ENCODE measurements around the gene SLC36A2. TPM values are rescaled to one million over a fixed set of nuclear protein-coding genes. Genes with fewer than 3 reads are reported as not detected.

The SLC36A2 gene
- total RNA-seq, 1 experiment from 2014 or later: not detected

DNA sequence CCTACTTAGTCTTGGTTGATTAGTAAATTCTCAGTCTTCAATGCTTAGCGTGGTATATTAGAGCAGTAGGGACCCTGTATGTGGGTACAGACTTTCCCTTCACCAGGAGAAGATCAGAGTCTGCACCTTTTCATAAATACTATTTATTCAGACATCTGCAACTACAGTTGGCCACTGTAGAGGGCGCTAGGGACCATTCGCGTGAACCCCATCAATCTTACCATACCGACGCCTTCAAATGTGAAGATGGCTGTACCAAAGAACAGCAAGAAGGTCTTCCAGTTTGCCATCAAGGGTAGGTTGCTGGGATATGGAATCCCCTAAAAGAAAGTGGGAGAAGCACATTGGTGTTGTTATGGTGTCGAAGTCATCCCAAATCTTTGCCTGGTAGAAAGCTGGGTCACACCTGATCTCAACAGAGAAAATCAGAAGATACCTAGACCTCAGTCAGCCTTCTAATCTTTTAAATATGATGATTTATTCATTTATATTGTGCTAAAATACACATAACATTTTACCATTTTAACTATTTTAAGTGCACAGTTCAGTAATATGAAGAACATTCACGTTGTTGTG lies 62.9 kb downstream of the SLC36A2 start:
- H3K9me3 ChIP-seq: no peaks in the 10 kb centered on the region
- DNase-seq: no peak
- no peak overlapping the region for H3K4me3 Mint-ChIP-seq (ENCODE audit: unreplicated experiment)
- H3K4me3 ChIP-seq (ENCODE audit: low read depth, low read length): no peak overlapping the region
- no peak for TF ChIP-seq CTCF (IDR thresholded peaks at IDR 0.05; ENCODE audit: insufficient read depth in 1 of 2, low read depth in 1 of 2, low read length in 1 of 2, severe bottlenecking in 1 of 2, unreplicated experiment in 1 of 2)
- intact Hi-C loops (cut with micrococcal nuclease; ENCODE audit: unreplicated experiment): no loop called here
- H3K27me3 ChIP-seq (replicated peaks; ENCODE audit: control insufficient read depth, insufficient read depth, low read length): no peaks in the 10 kb centered on the region
- H3K27ac Mint-ChIP-seq (ENCODE audit: unreplicated experiment): no peak overlapping the region
- no peaks in the 10 kb centered on the region for H3K36me3 ChIP-seq (ENCODE audit: control insufficient read depth, insufficient read depth, low read length)
- peaks cover 12% of the 10 kb centered on the region for H3K4me1 Mint-ChIP-seq (ENCODE audit: low read depth, unreplicated experiment)
- CTCF ChIA-PET: no interaction called here
- peaks cover 9% of the 10 kb centered on the region for H3K4me1 ChIP-seq
- peaks cover 8% of the 10 kb centered on the region for H3K9me3 Mint-ChIP-seq (ENCODE audit: unreplicated experiment)
- no TSS peak for BruUV-seq (replicated peaks)
- H3K27me3 Mint-ChIP-seq (ENCODE audit: insufficient read depth, unreplicated experiment): no peaks in the 10 kb centered on the region
- POLR2A ChIA-PET: no interaction called here
- no peaks in the 10 kb centered on the region for H3K36me3 Mint-ChIP-seq (ENCODE audit: insufficient read depth, unreplicated experiment)

- Histone ChIP-seq H3K36me3 (ENCODE audit: control insufficient read depth, insufficient read depth, low read length) (no peaks in the 10 kb centered on the region), H3K9me3 (no peaks in the 10 kb centered on the region), H3K27me3 (replicated peaks; ENCODE audit: control insufficient read depth, insufficient read depth, low read length) (no peaks in the 10 kb centered on the region), H3K4me1 (peaks cover 9% of the 10 kb centered on the region), H3K4me3 (ENCODE audit: low read depth, low read length) (no peak overlapping the region)
- ChIA-PET POLR2A (no interaction called here), CTCF (no interaction called here)
- TF ChIP-seq CTCF (IDR thresholded peaks at IDR 0.05; ENCODE audit: insufficient read depth in 1 of 2, low read depth in 1 of 2, low read length in 1 of 2, severe bottlenecking in 1 of 2, unreplicated experiment in 1 of 2): no peak
- H3K36me3 Mint-ChIP-seq (ENCODE audit: insufficient read depth, unreplicated experiment): no peaks in the 10 kb centered on the region
- no TSS peak for BruUV-seq (replicated peaks)
- no peak overlapping the region for H3K4me3 Mint-ChIP-seq (ENCODE audit: unreplicated experiment)
- H3K4me1 Mint-ChIP-seq (ENCODE audit: low read depth, unreplicated experiment): peaks cover 12% of the 10 kb centered on the region
- intact Hi-C loops (cut with micrococcal nuclease; ENCODE audit: unreplicated experiment): no loop called here
- no peak for DNase-seq
- no peaks in the 10 kb centered on the region for H3K27me3 Mint-ChIP-seq (ENCODE audit: insufficient read depth, unreplicated experiment)
- peaks cover 8% of the 10 kb centered on the region for H3K9me3 Mint-ChIP-seq (ENCODE audit: unreplicated experiment)
- H3K27ac Mint-ChIP-seq (ENCODE audit: unreplicated experiment): no peak overlapping the region
Measured at GRCh38 chr5:151283120-151283825, 64.1 kb downstream of the SLC36A2 start.

GRCh38 chr5:151281001-151281639 lies 66.2 kb downstream of the SLC36A2 start:
- TF ChIP-seq CTCF (IDR thresholded peaks at IDR 0.05; ENCODE audit: insufficient read depth in 1 of 2, low read depth in 1 of 2, low read length in 1 of 2, severe bottlenecking in 1 of 2, unreplicated experiment in 1 of 2): no peak
- ChIA-PET CTCF (interaction anchor here (0.9 kb wide), 1 partner anchor 371 kb away, joined by 3 read pairs; no protein-coding TSS in a partner anchor), POLR2A (no interaction called here)
- Histone ChIP-seq H3K27me3 (replicated peaks; ENCODE audit: control insufficient read depth, insufficient read depth, low read length) (no peaks in the 10 kb centered on the region), H3K36me3 (ENCODE audit: control insufficient read depth, insufficient read depth, low read length) (no peaks in the 10 kb centered on the region), H3K4me3 (ENCODE audit: low read depth, low read length) (no peak overlapping the region), H3K9me3 (no peaks in the 10 kb centered on the region), H3K4me1 (peaks cover 9% of the 10 kb centered on the region)
- BruUV-seq (replicated peaks): no TSS peak
- Mint-ChIP-seq H3K27me3 (ENCODE audit: insufficient read depth, unreplicated experiment) (no peaks in the 10 kb centered on the region), H3K4me1 (ENCODE audit: low read depth, unreplicated experiment) (peaks cover 12% of the 10 kb centered on the region), H3K4me3 (ENCODE audit: unreplicated experiment) (no peak overlapping the region), H3K36me3 (ENCODE audit: insufficient read depth, unreplicated experiment) (no peaks in the 10 kb centered on the region), H3K27ac (ENCODE audit: unreplicated experiment) (no peak overlapping the region), H3K9me3 (ENCODE audit: unreplicated experiment) (peaks cover 8% of the 10 kb centered on the region)
- intact Hi-C loops (cut with micrococcal nuclease; ENCODE audit: unreplicated experiment): no loop called here
- no peak for DNase-seq
